ENCODE data around the gene DEFB128. TPM values are rescaled to one million over a fixed set of nuclear protein-coding genes. Genes with fewer than 3 reads are reported as not detected.

DEFB128 gene
- total and polyA plus RNA-seq, 9 of the 15 experiments (the other 6 are each of a cell fraction or from before 2014, with no cell fraction given), result not detected

Other genes starting within 250 kb of the DEFB128 start
Only the 7 nearest of the 11 such genes appear.
- gene DEFB125, start 102.0 kb downstream of the DEFB128 start, total RNA-seq (2014; rRNA removed), result not detected in 2 replicates
- gene DEFB125, start 102.0 kb downstream of the DEFB128 start, total RNA-seq (2014; rRNA removed; fragmentation: Illumina TruSeq; extraction: Trizol), result not detected in 2 replicates
- not detected in 2 replicates for gene DEFB125, start 102.0 kb downstream of the DEFB128 start, total RNA-seq (2015; rRNA removed; fragmentation: Illumina TruSeq; extraction: Trizol)
- gene DEFB125, start 102.0 kb downstream of the DEFB128 start, total RNA-seq (2021), result not detected in 2 replicates
- gene DEFB125, start 102.0 kb downstream of the DEFB128 start, polyA plus RNA-seq (2011; rRNA removed), result not detected in 2 replicates
- not detected in 2 replicates for gene DEFB125, start 102.0 kb downstream of the DEFB128 start, polyA plus RNA-seq (2014; fragmentation: Illumina TruSeq; extraction: Trizol)
- gene DEFB125, start 102.0 kb downstream of the DEFB128 start, polyA plus RNA-seq (2014; fragmentation: Nextera tagmentation; extraction: Ambion mirVana), result not detected
- gene DEFB125, start 102.0 kb downstream of the DEFB128 start, polyA plus RNA-seq (2014; rRNA removed), result not detected in 2 replicates
- gene DEFB126, start 47.1 kb downstream of the DEFB128 start, total RNA-seq (2014; rRNA removed), result not detected in 2 replicates
- gene DEFB126, start 47.1 kb downstream of the DEFB128 start, total RNA-seq (2014; rRNA removed; fragmentation: Illumina TruSeq; extraction: Trizol), result not detected in 2 replicates
- not detected in 2 replicates for gene DEFB126, start 47.1 kb downstream of the DEFB128 start, total RNA-seq (2015; rRNA removed; fragmentation: Illumina TruSeq; extraction: Trizol)
- gene DEFB126, start 47.1 kb downstream of the DEFB128 start, total RNA-seq (2021), result not detected in 2 replicates
- gene DEFB126, start 47.1 kb downstream of the DEFB128 start, polyA plus RNA-seq (2011; rRNA removed), result not detected in 2 replicates
- not detected in 2 replicates for gene DEFB126, start 47.1 kb downstream of the DEFB128 start, polyA plus RNA-seq (2014; fragmentation: Illumina TruSeq; extraction: Trizol)
- not detected for gene DEFB126, start 47.1 kb downstream of the DEFB128 start, polyA plus RNA-seq (2014; fragmentation: Nextera tagmentation; extraction: Ambion mirVana)
- not detected in 2 replicates for gene DEFB126, start 47.1 kb downstream of the DEFB128 start, polyA plus RNA-seq (2014; rRNA removed)
- not detected in 2 replicates for gene DEFB127, start 32.3 kb downstream of the DEFB128 start, total RNA-seq (2014; rRNA removed)
- gene DEFB127, start 32.3 kb downstream of the DEFB128 start, total RNA-seq (2014; rRNA removed; fragmentation: Illumina TruSeq; extraction: Trizol), result not detected in 2 replicates
- gene DEFB127, start 32.3 kb downstream of the DEFB128 start, total RNA-seq (2015; rRNA removed; fragmentation: Illumina TruSeq; extraction: Trizol), result not detected in 2 replicates
- not detected in 2 replicates for gene DEFB127, start 32.3 kb downstream of the DEFB128 start, total RNA-seq (2021)
- gene DEFB127, start 32.3 kb downstream of the DEFB128 start, polyA plus RNA-seq (2011; rRNA removed), result not detected in 2 replicates
- gene DEFB127, start 32.3 kb downstream of the DEFB128 start, polyA plus RNA-seq (2014; fragmentation: Illumina TruSeq; extraction: Trizol), result not detected in 2 replicates
- gene DEFB127, start 32.3 kb downstream of the DEFB128 start, polyA plus RNA-seq (2014; fragmentation: Nextera tagmentation; extraction: Ambion mirVana), result not detected
- not detected in 2 replicates for gene DEFB127, start 32.3 kb downstream of the DEFB128 start, polyA plus RNA-seq (2014; rRNA removed)
- not detected in 2 replicates for gene DEFB129, start 37.5 kb upstream of the DEFB128 start, total RNA-seq (2014; rRNA removed)
- gene DEFB129, start 37.5 kb upstream of the DEFB128 start, total RNA-seq (2014; rRNA removed; fragmentation: Illumina TruSeq; extraction: Trizol), result not detected in 2 replicates
- not detected in 2 replicates for gene DEFB129, start 37.5 kb upstream of the DEFB128 start, total RNA-seq (2015; rRNA removed; fragmentation: Illumina TruSeq; extraction: Trizol)
- gene DEFB129, start 37.5 kb upstream of the DEFB128 start, total RNA-seq (2021), result not detected in 2 replicates
- not detected in 2 replicates for gene DEFB129, start 37.5 kb upstream of the DEFB128 start, polyA plus RNA-seq (2011; rRNA removed)
- gene DEFB129, start 37.5 kb upstream of the DEFB128 start, polyA plus RNA-seq (2014; fragmentation: Illumina TruSeq; extraction: Trizol), result not detected in 2 replicates
- not detected for gene DEFB129, start 37.5 kb upstream of the DEFB128 start, polyA plus RNA-seq (2014; fragmentation: Nextera tagmentation; extraction: Ambion mirVana)
- not detected in 2 replicates for gene DEFB129, start 37.5 kb upstream of the DEFB128 start, polyA plus RNA-seq (2014; rRNA removed)
- not detected in 2 replicates for gene DEFB132, start 68.0 kb upstream of the DEFB128 start, total RNA-seq (2014; rRNA removed)
- gene DEFB132, start 68.0 kb upstream of the DEFB128 start, total RNA-seq (2014; rRNA removed; fragmentation: Illumina TruSeq; extraction: Trizol), result not detected in 2 replicates
- gene DEFB132, start 68.0 kb upstream of the DEFB128 start, total RNA-seq (2015; rRNA removed; fragmentation: Illumina TruSeq; extraction: Trizol), result not detected in 2 replicates
- gene DEFB132, start 68.0 kb upstream of the DEFB128 start, total RNA-seq (2021), result not detected in 2 replicates
- gene DEFB132, start 68.0 kb upstream of the DEFB128 start, polyA plus RNA-seq (2011; rRNA removed), result not detected in 2 replicates
- not detected in 2 replicates for gene DEFB132, start 68.0 kb upstream of the DEFB128 start, polyA plus RNA-seq (2014; fragmentation: Illumina TruSeq; extraction: Trizol)
- not detected for gene DEFB132, start 68.0 kb upstream of the DEFB128 start, polyA plus RNA-seq (2014; fragmentation: Nextera tagmentation; extraction: Ambion mirVana)
- not detected in 2 replicates for gene DEFB132, start 68.0 kb upstream of the DEFB128 start, polyA plus RNA-seq (2014; rRNA removed)
- 1.5 and 2.0 TPM in 2 replicates for gene C20orf96, start 101.0 kb upstream of the DEFB128 start, total RNA-seq (2014; rRNA removed)
- 2.4 and 3.0 TPM in 2 replicates for gene C20orf96, start 101.0 kb upstream of the DEFB128 start, total RNA-seq (2014; rRNA removed; fragmentation: Illumina TruSeq; extraction: Trizol)
- gene C20orf96, start 101.0 kb upstream of the DEFB128 start, total RNA-seq (2015; rRNA removed; fragmentation: Illumina TruSeq; extraction: Trizol), result 2.1 and 2.3 TPM in 2 replicates
- 10.1 TPM in 2 replicates for gene C20orf96, start 101.0 kb upstream of the DEFB128 start, total RNA-seq (2021)
- 11.0 and 22.6 TPM in 2 replicates for gene C20orf96, start 101.0 kb upstream of the DEFB128 start, polyA plus RNA-seq (2011; rRNA removed)
- 8.4 and 9.8 TPM in 2 replicates for gene C20orf96, start 101.0 kb upstream of the DEFB128 start, polyA plus RNA-seq (2014; fragmentation: Illumina TruSeq; extraction: Trizol)
- 1 to 10 TPM; 1.7 to 4.2 TPM for gene C20orf96, start 101.0 kb upstream of the DEFB128 start, polyA plus RNA-seq (2014; fragmentation: Nextera tagmentation; extraction: Ambion mirVana)
- gene C20orf96, start 101.0 kb upstream of the DEFB128 start, polyA plus RNA-seq (2014; rRNA removed), result 9.1 and 11.7 TPM in 2 replicates
- gene ZCCHC3, start 107.9 kb upstream of the DEFB128 start, total RNA-seq (2014; rRNA removed), result 23.2 and 28.2 TPM in 2 replicates
- 10.1 and 10.2 TPM in 2 replicates for gene ZCCHC3, start 107.9 kb upstream of the DEFB128 start, total RNA-seq (2014; rRNA removed; fragmentation: Illumina TruSeq; extraction: Trizol)
- 12.8 and 13.9 TPM in 2 replicates for gene ZCCHC3, start 107.9 kb upstream of the DEFB128 start, total RNA-seq (2015; rRNA removed; fragmentation: Illumina TruSeq; extraction: Trizol)
- 22.1 and 22.5 TPM in 2 replicates for gene ZCCHC3, start 107.9 kb upstream of the DEFB128 start, total RNA-seq (2021)
- 21.2 and 22.0 TPM in 2 replicates for gene ZCCHC3, start 107.9 kb upstream of the DEFB128 start, polyA plus RNA-seq (2011; rRNA removed)
- 16.5 and 17.6 TPM in 2 replicates for gene ZCCHC3, start 107.9 kb upstream of the DEFB128 start, polyA plus RNA-seq (2014; fragmentation: Illumina TruSeq; extraction: Trizol)
- 1 to 10 TPM; 2.8 to 4.0 TPM for gene ZCCHC3, start 107.9 kb upstream of the DEFB128 start, polyA plus RNA-seq (2014; fragmentation: Nextera tagmentation; extraction: Ambion mirVana)
- 22.4 and 23.3 TPM in 2 replicates for gene ZCCHC3, start 107.9 kb upstream of the DEFB128 start, polyA plus RNA-seq (2014; rRNA removed)

Data from K562 (cell line).